Activated CD8-positive, alpha-beta memory T cell treated with anti-CD3 and anti-CD28 coated beads for 48 hours (primary cell): ENCODE data around the gene C2orf92.

Experiments
- DNase-seq, 3 experiments: peaks; one replicate each; pipeline ENCODE4 v3.0.0-alpha.2; 2020; ENCODE audit warnings: low read depth in 2 of 3, low spot score in 2 of 3

The C2orf92 gene

DNA sequence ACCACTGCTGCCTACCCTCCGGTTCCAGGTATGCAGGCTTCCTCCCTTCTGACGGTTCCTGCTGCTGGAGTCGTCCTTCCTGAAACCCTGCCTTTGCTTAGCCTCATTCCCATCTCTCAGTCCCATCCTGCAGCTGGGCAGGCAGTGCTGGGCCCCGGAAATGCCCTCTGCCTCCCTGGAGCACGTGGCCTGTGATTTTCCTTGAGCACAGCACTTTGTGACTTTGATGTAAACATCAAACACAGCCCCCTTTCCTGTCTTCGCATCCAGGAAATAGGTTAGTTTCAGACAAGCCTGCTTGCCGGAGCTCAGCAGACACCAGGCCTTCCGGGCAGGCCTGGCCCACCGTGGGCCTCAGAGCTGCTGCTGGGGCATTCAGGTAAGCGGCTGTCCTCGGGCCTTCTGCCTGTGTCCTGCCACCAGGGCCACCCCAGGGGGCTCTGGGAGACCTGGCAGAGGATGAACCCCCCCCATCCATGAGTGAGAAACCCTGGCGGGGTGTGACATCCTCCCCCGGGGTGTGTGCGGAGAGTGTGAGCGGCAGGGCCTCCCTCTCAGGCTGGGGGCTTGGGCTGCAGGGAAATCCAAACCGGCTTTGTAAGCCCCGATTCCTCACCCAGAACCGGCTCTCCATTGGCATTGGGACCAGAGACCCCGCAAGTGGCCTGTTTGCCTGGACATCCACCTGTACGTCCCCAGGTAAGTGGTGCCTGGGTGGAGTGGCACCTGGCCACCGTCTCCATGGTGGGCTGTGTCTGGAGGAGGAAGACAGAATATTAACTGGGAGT is 44.0 kb downstream of the C2orf92 start, which contains the start of gene ZAP70:
TSS of gene ZAP70 (plus strand) at position 281 of the 788 bp plus-strand sequence. CDS start 10,461 bp downstream, outside the sequence.
- peak in 2 of 3 experiments; percentile 24 to 49 for DNase-seq

GRCh38 chr2:97714084-97714949 is 44.8 kb downstream of the C2orf92 start:
- DNase-seq, result no peak

DNA sequence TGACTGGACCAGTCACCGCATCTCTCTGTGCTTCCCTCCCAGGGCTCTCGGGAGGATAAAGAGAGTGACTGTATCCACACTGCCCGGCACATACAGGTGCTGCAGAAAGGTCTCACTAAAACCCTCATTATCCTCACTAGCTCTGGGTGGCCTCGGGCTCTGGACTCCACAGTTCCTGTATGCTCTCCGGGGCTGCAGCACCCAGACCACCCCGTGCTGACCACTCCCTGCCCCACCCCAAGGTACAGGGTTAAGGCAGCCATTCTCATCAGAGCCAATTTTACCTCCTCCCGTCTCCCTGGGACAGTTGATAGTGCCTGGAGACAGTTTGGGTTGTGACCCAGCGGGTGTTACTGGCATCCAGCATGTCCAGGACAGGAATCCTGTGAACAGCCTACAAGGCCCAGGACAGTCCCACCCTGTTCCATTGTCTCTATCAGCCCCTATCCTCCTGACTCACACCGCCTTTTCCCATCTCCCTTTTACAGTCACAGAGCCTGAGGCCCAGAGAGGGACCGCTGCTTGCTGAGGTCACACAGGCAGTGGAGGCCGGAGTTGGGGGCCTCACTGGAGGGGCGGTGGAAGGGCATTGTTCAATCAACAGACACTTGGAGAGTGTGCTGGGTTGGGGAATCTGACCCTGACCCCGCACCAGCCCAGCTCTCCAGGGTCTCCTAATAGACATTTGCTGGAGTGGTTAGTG is 45.6 kb downstream of the C2orf92 start:
- DNase-seq, result no peak

GRCh38 chr2:97715951-97716694 is 46.6 kb downstream of the C2orf92 start:
- no peak for DNase-seq

DNA sequence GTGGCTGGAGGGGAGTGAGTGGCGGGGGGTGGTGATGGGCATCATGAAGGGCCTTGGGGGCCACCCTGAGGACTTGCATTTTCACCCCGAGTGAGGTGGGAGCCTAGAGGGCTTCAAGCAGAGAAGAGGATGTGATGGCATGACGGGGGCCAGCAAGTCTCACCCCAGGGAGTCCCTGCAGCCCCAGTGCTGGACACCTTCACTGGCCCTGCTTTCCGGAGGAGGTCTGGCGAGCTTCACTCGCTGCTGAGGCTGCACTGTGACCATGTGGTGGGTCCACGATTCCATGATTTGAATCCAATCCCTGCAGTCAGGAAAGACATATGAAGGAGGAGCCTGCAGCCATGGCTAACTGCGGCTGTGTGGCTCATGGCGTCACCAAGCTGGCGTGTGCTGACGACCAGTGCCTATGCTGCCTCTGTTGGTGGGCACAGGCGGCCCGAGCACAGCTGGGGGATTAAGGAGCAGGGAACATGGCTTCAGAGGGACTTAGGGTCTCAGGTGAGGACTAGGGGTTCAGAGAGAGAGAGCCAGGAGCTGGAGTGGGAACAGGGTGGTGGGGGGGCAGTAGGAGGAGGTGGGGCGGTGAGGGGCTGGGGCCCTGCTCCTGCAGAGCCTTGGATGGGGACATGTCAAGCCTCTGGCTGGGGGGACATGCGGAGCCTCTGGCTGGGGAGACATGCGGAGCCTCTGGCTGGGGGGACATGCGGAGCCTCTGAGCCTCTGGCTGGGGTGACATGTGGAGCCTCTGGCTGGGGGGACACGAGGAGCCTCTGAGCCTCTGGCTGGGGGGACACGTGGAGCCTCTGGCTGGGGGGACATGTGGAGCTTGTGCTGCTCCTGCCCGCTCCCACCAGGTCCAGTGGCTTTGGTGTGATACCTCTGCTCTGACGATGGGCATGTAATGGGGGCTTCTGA is 47.4 kb downstream of the C2orf92 start:
- no peak for DNase-seq

DNA sequence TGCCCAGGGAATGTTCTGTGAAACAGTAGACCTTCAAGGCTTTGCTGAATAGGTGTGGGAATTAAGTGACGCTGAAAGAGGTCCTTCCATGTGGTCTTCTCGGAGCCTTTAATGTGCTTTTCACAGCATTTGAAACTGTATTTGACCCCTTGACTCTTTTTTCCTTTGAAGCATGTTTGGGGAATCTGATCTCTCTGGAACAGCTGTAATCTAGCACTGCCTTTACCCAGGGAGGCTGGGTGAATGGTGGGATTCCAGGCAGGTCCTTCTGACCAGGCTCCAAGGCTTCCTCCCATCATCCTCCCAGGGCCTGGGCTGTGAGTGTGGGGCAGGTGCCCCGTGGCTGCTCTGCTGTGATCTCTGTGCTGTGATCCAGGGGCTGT is 48.1 kb downstream of the C2orf92 start:
- DNase-seq, result no peak

DNA sequence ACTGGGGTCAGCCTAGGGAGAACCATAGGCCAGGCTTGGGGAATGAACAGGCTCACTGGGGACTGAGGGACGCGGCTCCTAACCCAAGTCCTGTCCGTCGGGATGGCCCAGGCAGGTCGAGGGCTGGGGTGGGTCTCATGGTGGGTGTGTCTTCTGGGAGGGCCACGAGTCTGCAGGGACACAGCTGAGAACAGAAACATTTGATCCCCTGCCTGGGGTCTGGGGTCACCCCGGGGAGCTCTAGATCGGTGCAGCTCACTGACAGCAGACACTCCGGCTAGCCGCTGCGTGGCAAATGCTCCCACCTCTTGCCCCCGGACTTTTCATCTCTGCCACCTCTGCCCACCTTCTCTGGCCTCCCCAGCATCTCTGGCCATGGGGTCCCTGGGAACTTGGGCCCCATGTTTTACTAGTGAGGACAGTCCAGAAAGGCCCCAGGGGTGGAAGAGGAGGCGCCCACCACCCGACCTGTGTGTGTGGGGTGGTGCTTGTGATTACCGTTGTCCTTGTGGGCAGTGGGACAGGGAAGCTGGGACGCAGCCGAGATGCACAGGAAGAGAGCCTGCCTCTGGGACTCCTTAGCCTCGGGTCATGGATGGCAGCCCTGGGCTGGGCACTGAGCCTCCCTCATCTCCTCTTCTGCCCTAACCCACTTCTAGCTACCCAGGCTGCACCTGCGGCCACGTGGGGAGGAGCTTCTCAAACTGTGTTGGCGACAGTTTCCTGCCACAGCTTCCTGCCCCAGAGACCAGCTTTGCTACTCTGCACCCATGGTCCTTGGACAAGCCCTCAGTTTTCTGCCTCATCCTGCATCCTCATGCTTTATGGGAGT is 48.8 kb downstream of the C2orf92 start:
- no peak for DNase-seq

GRCh38 chr2:97718942-97719341 is 49.4 kb downstream of the C2orf92 start:
- DNase-seq, result no peak

DNA sequence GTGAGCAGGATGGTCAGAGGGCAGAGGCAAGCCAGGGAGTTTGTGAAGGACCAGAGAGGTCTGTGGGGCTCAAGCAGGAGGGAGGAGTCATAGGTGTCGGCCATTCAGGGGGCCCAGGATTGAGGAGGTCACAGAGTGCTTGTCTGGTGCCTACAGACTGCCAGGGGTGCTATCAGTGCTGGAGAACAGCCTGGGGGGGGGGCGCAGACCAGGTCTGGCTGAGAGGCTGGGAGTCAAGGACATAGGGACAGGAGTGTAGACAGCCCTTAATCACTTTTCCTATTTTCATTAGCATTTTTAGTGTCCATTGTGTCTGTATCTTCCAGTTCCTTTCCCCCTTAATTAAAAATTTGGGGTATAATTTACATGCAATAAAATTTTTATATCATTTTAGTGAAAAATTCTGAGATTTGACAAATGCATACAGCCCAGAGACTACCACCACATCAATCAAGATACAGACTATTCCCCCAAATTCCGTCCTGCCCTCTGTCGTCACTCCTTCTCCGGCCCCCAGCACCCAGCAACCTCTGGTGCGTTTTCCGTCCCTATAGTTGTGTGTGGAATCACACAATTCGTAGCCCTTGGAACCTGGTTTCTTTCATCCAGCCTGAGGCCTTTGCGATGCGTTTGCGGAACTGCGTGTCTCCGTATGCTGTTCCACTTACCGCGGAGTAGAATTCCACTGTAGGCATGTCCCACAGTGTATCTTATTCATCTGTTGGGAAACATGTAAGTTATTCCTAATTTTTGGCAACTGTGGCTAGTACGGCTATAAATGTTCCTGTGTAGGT is 50.0 kb downstream of the C2orf92 start:
- DNase-seq, result no peak

GRCh38 chr2:97720746-97721145 is 51.2 kb downstream of the C2orf92 start:
- DNase-seq, result no peak

DNA sequence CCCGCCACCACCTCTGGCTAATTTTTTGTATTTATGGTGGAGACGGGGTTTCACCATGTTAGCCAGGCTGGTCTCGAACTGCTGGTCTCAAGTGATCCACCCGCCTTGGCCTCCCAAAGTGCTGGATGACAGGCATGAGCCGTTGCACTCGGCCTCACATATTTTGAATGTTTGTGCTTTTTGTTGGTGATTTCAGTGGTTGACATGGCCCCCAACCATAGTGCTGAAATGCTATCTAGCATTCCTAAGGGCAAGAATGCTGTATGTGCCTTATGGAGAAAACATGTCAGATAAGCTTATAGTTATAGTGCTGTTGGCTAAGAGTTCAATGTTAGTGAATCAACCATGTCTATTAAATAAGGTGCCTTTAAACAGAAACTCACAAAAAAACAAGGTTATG is 52.7 kb downstream of the C2orf92 start:
- no peak for DNase-seq

DNA sequence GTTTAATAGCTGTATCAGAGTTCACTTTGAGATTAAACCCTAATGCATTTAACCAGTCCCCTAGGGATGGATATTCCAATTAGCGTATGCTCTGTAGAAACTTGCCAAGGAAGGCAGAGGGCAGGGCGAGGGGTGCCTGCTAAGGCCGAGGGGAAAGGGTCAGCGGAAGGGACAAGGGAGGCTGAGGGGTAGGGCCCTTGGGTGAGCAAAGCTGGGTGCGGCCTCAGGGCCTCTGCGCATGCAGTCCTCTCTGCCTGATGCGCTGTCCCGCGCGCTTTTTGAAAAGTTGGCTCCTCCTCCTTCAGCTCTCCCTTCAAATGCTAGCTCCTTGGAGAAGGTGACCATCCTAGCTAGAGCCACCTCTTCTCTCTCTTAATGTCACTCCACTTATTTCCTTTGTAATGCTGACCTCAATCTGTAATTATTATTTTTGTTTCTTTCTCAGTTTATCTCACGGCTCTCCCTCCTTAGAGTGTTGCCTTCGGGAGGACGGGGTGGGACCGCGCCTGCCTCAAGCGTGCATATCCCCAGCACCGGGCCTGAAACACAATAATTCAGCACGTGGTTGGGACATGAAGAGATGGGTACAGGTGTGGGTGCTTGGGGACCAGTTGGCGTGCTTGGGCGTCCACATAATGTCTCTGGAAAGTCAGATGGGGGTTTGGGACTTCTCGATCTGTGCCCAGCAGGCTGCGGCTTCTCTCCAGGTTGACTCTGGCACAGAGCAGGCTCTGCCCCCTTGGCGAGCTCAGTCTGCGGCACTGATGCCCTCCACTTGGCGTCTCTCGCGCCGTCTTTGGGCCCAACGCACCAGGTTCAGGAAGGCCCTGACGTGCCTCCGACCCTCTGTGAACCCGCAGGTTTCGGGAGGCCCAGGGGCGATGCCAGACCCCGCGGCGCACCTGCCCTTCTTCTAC is 53.9 kb downstream of the C2orf92 start:
- no peak for DNase-seq

- DNase-seq, result no peak
Measured at GRCh38 chr2:97724073-97724410, 54.5 kb downstream of the C2orf92 start.

DNA sequence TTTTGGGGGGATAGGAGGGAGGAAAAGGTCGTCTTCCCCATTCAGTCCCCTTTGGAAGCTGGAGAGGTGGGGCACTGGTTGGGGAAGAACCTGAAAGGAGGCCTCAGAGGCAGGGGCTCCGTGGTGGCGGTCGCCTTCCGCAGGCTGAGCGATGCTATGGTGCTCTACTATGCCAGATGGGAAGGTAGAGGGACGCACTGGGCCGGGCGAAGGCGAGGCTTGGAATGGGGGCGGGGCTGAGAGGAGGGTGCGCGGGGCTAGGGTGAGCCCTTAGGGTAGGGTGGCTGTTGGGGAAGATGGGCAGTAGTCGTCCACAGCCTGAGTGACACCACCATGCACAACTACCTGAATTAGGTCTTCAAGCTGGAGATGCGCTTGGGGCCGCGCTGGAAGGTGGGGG is 55.0 kb downstream of the C2orf92 start:
- DNase-seq, result no peak

DNA sequence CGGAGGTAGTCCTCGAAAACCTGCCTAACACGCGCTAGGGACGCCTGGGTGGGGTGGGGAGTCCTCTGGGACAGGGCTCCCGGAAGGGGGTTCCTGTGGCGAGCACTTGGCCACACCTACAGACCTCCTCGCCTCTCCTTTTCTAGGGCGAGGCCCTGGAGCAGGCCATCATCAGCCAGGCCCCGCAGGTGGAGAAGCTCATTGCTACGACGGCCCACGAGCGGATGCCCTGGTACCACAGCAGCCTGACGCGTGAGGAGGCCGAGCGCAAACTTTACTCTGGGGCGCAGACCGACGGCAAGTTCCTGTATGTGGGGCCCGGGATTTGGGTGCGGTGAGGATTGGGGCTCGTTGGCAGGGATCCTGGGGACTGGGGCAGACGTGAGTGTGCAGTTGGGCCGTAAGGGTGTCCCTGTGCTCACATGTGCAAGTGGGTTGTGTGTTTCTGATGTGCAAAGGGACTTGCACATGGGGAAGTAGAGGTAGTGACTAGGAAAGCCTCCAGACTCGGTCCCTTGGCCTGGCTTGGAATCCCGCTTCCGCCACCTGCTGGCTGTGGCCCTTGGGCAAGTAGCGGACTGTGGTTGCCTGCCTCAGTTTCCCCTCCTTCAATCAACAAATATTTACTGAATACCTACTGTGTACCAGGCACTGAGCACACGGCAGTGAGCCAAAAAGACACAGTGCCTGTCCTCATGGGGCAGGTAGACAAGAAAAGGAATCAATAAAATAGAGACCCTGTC is 55.6 kb downstream of the C2orf92 start:
- no peak for DNase-seq

GRCh38 chr2:97726261-97727064 is 57.0 kb downstream of the C2orf92 start:
- DNase-seq, result no peak
